HCT116 (cell line): ENCODE measurements around the gene PTPRQ. TPM values are rescaled to one million over a fixed set of nuclear protein-coding genes. Genes with fewer than 3 reads are reported as not detected.

Experiments
- ATAC-seq: fragments of 200-7000 bp; cut with Tn5 transposase; 2 replicates; pipeline ENCODE4 v1.9.1; 2020; ENCODE audit warnings: mild to moderate bottlenecking, moderate library complexity
- BruUV-seq: library from RNA; stranded (reverse); fragments of 400-500 nt; replicated peaks from 2 replicates; lab custom pipeline; 2021; lab: Mats Ljungman, UMichigan
- CTCF ChIA-PET: fragments of 300-600 bp; sonication (Branson Sonifier 250); formaldehyde crosslinking; loops from one replicate; lab custom pipeline; 2021; ENCODE audit warnings: antibody characterized with exemption; lab: Charles Lee
- POLR2A ChIA-PET: fragments of 300-600, 350-600 bp; sonication (Branson Sonifier 250); formaldehyde crosslinking; loops from one replicate; lab custom pipeline; 2021; ENCODE audit warnings: antibody characterized with exemption; lab: Charles Lee
- RAD21 ChIA-PET, 2 experiments: fragments of 300-600 bp; sonication (Branson Sonifier 250); formaldehyde crosslinking; loops; one replicate each; lab custom pipeline; 2023; ENCODE audit warnings: low total read pairs in 2 of 2; ENCODE audit not compliant: uncharacterized antibody in 2 of 2, unreplicated experiment in 2 of 2, low non-redundant PET in 1 of 2; lab: Charles Lee
- DNase-seq: peaks from one replicate; pipeline ENCODE4 v3.0.0-alpha.2; 2010; ENCODE audit warnings: low read depth, low spot score
- H2AFZ ChIP-seq: fragments of 200-600 bp; shearing (Covaris generic), sonication (generic); 2 replicates; pipeline ENCODE4 v1.6.1; 2017; ENCODE audit warnings: low read depth, mixed run types, mixed read lengths, antibody characterized with exemption, low read length; ENCODE audit not compliant: poor library complexity, severe bottlenecking
- H3K27ac ChIP-seq: 2 replicates; pipeline ENCODE4 v1.5.1; 2012; ENCODE audit warnings: low read depth, low read length
- H3K27me3 ChIP-seq: fragments of 200-600 bp; sonication (generic); 2 replicates; pipeline ENCODE4 v1.6.1; 2016; ENCODE audit warnings: mixed run types, low read length, mixed read lengths; ENCODE audit not compliant: insufficient read depth
- H3K36me3 ChIP-seq, 2 experiments: fragments of 200-500 bp in 1 of 2; fragments of 200-600 bp in 1 of 2; sonication (Bioruptor generic) in 1 of 2; sonication (generic) in 1 of 2; 2 replicates each; pipeline versions ENCODE4 v1.5.1 to v1.6.1; 2014 to 2016; ENCODE audit warnings: low read length in 2 of 2, inconsistent platforms in 1 of 2, mixed read lengths in 1 of 2, mixed run types in 1 of 2; ENCODE audit not compliant: insufficient read depth in 2 of 2, control insufficient read depth in 1 of 2
- H3K4me1 ChIP-seq, 2 experiments: fragments of 200-600 bp in 1 of 2; sonication (generic) in 1 of 2; 2 replicates each; pipeline versions ENCODE4 v1.5.1 to v1.6.1; 2012 to 2017; ENCODE audit warnings: low read length in 2 of 2, inconsistent platforms in 1 of 2, mild to moderate bottlenecking in 1 of 2, mixed read lengths in 1 of 2, mixed run types in 1 of 2, moderate library complexity in 1 of 2; ENCODE audit not compliant: insufficient read depth in 2 of 2, control insufficient read depth in 1 of 2
- H3K4me2 ChIP-seq: fragments of 200-600 bp; sonication (generic); 2 replicates; pipeline ENCODE4 v1.6.1; 2017; ENCODE audit warnings: mixed run types, low read length, mixed read lengths
- H3K4me3 ChIP-seq, 2 experiments: fragments of 200-600 bp in 1 of 2; sonication (generic) in 1 of 2; replicated peaks in 1 of 2; 2 replicates each; pipeline ENCODE4 v1.5.1; 2011 to 2016; ENCODE audit warnings: low read length in 2 of 2, control low read depth in 1 of 2, low read depth in 1 of 2, mild to moderate bottlenecking in 1 of 2, mixed read lengths in 1 of 2, mixed run types in 1 of 2
- H3K79me2 ChIP-seq: fragments of 200-600 bp; sonication (generic); 2 replicates; pipeline ENCODE4 v1.6.1; 2017; ENCODE audit warnings: mild to moderate bottlenecking, mixed run types, low read length, moderate library complexity, mixed read lengths; ENCODE audit not compliant: insufficient read depth
- H3K9ac ChIP-seq: fragments of 200-600 bp; sonication (generic); 2 replicates; pipeline ENCODE4 v1.6.1; 2016; ENCODE audit warnings: low read length, mixed read lengths
- H3K9me2 ChIP-seq: fragments of 200-600 bp; sonication (generic), shearing (Covaris generic); 2 replicates; pipeline ENCODE4 v1.6.1; 2017; ENCODE audit warnings: mixed run types, mild to moderate bottlenecking, moderate library complexity; ENCODE audit not compliant: insufficient read depth
- H3K9me3 ChIP-seq, 2 experiments: fragments of 200-500 bp in 1 of 2; fragments of 200-600 bp in 1 of 2; sonication (Bioruptor generic) in 1 of 2; sonication (generic) in 1 of 2; 2 replicates each; pipeline ENCODE4 v1.6.1; 2014 to 2017; ENCODE audit warnings: low read length in 2 of 2, mixed read lengths in 2 of 2, inconsistent platforms in 1 of 2, low read depth in 1 of 2, mild to moderate bottlenecking in 1 of 2, mixed run types in 1 of 2, moderate library complexity in 1 of 2; ENCODE audit not compliant: control insufficient read depth in 1 of 2, insufficient read depth in 1 of 2
- H4K20me1 ChIP-seq: fragments of 200-600 bp; sonication (generic), shearing (Covaris generic); 2 replicates; pipeline ENCODE4 v1.6.1; 2017; ENCODE audit warnings: mixed run types, mild to moderate bottlenecking, moderate library complexity; ENCODE audit not compliant: insufficient read depth
- SIN3A ChIP-seq: IDR thresholded peaks from 2 replicates; pipeline ENCODE4 v1.6.1; 2012; ENCODE audit warnings: low read depth
- SRF ChIP-seq: IDR thresholded peaks from 2 replicates; pipeline ENCODE4 v1.6.1; 2012; ENCODE audit warnings: low read depth
- TCF7L2 ChIP-seq: IDR thresholded peaks from 2 replicates; pipeline ENCODE4 v1.7.0; 2011; ENCODE audit warnings: borderline replicate concordance, inconsistent platforms; ENCODE audit not compliant: insufficient read depth, insufficient read length; ENCODE audit errors: extremely low read depth
- intact Hi-C: fragments of 100-400 bp; cut with micrococcal nuclease; formaldehyde crosslinking; loops from 2 replicates; pipeline ENCODE4 v1.10.0; 2022
- total RNA-seq: library from RNA; stranded (reverse); gene quantifications from one replicate; pipeline ENCODE4 v1.2.1, GENCODE V29; 2021; ENCODE audit not compliant: unreplicated experiment
- TF ChIP-seq, protein P1 (sequence below): IDR thresholded peaks from 2 replicates; pipeline ENCODE4 v1.6.1; 2012; ENCODE audit warnings: low read depth
- TF ChIP-seq, protein P2 (sequence below): IDR thresholded peaks from 2 replicates; pipeline ENCODE4 v1.6.1; 2012

The PTPRQ gene
- total RNA-seq, 1 experiment from 2014 or later, result not detected

DNA sequence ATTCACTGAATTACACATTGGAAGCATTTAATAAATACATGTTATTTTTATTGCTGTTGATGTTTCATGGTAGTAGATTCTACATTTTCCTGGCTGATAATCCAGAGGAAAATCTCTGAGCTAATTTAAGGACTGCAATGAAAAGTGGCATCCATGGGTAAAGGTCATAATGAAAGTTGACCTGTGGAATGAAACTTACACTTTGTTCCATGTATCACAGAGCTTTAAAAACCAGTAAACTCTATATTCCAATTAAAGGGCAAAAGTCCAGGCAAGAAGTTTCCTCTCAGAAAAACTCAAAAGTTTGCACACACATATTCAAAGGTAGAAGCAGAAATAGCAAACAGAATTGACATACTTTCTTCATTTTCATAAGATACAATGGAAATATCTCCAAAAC is 218.6 kb downstream of the PTPRQ start:
- 0 out of 2 replicates have a peak, but pooled peaks cover 5% of the 10 kb centered on the region for H3K27me3 ChIP-seq
- POLR2A ChIA-PET, result no interaction called here
- H3K4me3 ChIP-seq, result no peak overlapping the region
- H3K9ac ChIP-seq, result no peak overlapping the region
- no peaks in the 10 kb centered on the region for H3K9me3 ChIP-seq
- H3K27ac ChIP-seq, result no peak overlapping the region
- TF ChIP-seq, protein P1, sequence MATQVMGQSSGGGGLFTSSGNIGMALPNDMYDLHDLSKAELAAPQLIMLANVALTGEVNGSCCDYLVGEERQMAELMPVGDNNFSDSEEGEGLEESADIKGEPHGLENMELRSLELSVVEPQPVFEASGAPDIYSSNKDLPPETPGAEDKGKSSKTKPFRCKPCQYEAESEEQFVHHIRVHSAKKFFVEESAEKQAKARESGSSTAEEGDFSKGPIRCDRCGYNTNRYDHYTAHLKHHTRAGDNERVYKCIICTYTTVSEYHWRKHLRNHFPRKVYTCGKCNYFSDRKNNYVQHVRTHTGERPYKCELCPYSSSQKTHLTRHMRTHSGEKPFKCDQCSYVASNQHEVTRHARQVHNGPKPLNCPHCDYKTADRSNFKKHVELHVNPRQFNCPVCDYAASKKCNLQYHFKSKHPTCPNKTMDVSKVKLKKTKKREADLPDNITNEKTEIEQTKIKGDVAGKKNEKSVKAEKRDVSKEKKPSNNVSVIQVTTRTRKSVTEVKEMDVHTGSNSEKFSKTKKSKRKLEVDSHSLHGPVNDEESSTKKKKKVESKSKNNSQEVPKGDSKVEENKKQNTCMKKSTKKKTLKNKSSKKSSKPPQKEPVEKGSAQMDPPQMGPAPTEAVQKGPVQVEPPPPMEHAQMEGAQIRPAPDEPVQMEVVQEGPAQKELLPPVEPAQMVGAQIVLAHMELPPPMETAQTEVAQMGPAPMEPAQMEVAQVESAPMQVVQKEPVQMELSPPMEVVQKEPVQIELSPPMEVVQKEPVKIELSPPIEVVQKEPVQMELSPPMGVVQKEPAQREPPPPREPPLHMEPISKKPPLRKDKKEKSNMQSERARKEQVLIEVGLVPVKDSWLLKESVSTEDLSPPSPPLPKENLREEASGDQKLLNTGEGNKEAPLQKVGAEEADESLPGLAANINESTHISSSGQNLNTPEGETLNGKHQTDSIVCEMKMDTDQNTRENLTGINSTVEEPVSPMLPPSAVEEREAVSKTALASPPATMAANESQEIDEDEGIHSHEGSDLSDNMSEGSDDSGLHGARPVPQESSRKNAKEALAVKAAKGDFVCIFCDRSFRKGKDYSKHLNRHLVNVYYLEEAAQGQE, result no peak
- H3K4me2 ChIP-seq, result no peak overlapping the region
- ATAC-seq (no peak), DNase-seq (no peak)
- no peaks in the 10 kb centered on the region for H3K79me2 ChIP-seq
- intact Hi-C loops, result loop anchor here (5.0 kb wide), 1 partner anchor 665 kb away; no protein-coding TSS in a partner anchor
- H3K9me2 ChIP-seq, result no peaks in the 10 kb centered on the region
- RAD21 ChIA-PET, result no interaction called here
- no TSS peak for BruUV-seq
- H3K4me1 ChIP-seq, result no peaks in the 10 kb centered on the region
- CTCF ChIA-PET, result no interaction called here
- no peaks in the 10 kb centered on the region for H4K20me1 ChIP-seq
- H2AFZ ChIP-seq, result no peak overlapping the region
- no peaks in the 10 kb centered on the region for H3K36me3 ChIP-seq

DNA sequence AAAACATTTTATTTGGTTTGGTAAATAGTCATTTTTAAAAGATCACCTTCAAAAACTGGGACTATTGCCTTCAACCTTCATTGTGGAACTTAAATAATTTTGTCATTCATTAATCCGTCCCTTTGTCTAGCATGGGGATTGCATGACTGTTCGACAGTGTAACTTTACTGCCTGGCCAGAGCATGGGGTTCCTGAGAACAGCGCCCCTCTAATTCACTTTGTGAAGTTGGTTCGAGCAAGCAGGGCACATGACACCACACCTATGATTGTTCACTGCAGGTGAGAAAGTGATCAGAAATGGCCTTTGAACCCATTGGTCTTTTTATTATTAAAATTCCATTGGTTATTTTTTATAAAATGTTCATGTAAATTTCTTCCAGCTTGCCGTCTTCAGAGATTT is 226.2 kb downstream of the PTPRQ start:
- peaks cover 21% of the 10 kb centered on the region; the same call in 1 of the 2 replicates for H3K27me3 ChIP-seq
- no peaks in the 10 kb centered on the region for H3K36me3 ChIP-seq
- H3K4me2 ChIP-seq, result no peak overlapping the region
- ChIA-PET CTCF (no interaction called here), POLR2A (no interaction called here)
- BruUV-seq, result no TSS peak
- no peaks in the 10 kb centered on the region for H3K9me3 ChIP-seq
- TF ChIP-seq SIN3A, result no peak
- TF ChIP-seq TCF7L2, result no peak
- TF ChIP-seq, protein P2, sequence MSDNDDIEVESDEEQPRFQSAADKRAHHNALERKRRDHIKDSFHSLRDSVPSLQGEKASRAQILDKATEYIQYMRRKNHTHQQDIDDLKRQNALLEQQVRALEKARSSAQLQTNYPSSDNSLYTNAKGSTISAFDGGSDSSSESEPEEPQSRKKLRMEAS, result no peak
- no peak for TF ChIP-seq SRF
- TF ChIP-seq, all 23 proteins: peak for 0
- no peak for DNase-seq
- RAD21 ChIA-PET, result no interaction called here
- Histone ChIP-seq H3K9me2 (no peaks in the 10 kb centered on the region), H3K27ac (no peak overlapping the region), H2AFZ (no peak overlapping the region), H3K9ac (no peak overlapping the region), H3K79me2 (no peaks in the 10 kb centered on the region), H3K4me3 (no peak overlapping the region), H4K20me1 (no peaks in the 10 kb centered on the region), H3K4me1 (no peaks in the 10 kb centered on the region)
- intact Hi-C loops, result no loop called here
- no peak for ATAC-seq
